Neutrophil (primary cell): ENCODE results near the gene ASAP3.

Experiments used
- H3K27ac ChIP-seq: fragments of 200-600 bp; sonication (generic); 2 replicates; pipeline ENCODE4 v1.5.1; 2016; ENCODE audit warnings: mild to moderate bottlenecking, moderate library complexity
- H3K27me3 ChIP-seq: fragments of 200-600 bp; sonication (generic); 2 replicates; pipeline ENCODE4 v1.6.0; 2016; ENCODE audit warnings: mild to moderate bottlenecking
- H3K36me3 ChIP-seq: fragments of 200-600 bp; sonication (generic); 2 replicates; pipeline ENCODE4 v1.5.1; 2017
- H3K4me1 ChIP-seq, 2 experiments: fragments of 200-600 bp in 1 of 2; sonication (generic) in 1 of 2; 1 replicate in 1 of 2; 2 replicates in 1 of 2; pipeline versions ENCODE4 v1.5.1 to v1.6.1; 2013 to 2016; ENCODE audit warnings: low read depth in 1 of 2, low read length in 1 of 2, mild to moderate bottlenecking in 1 of 2, moderate library complexity in 1 of 2; ENCODE audit not compliant: control insufficient read depth in 1 of 2, insufficient read depth in 1 of 2
- H3K4me3 ChIP-seq, 2 experiments: fragments of 200-600 bp in 1 of 2; sonication (generic) in 1 of 2; 1 replicate in 1 of 2; 2 replicates in 1 of 2; pipeline ENCODE4 v1.5.1; 2013 to 2016; ENCODE audit warnings: low read depth in 1 of 2, low read length in 1 of 2, mild to moderate bottlenecking in 1 of 2, moderate library complexity in 1 of 2
- H3K9me3 ChIP-seq: fragments of 200-600 bp; sonication (generic); 2 replicates; pipeline ENCODE4 v1.5.1; 2016
- CTCF ChIP-seq: fragments of 200-600 bp; sonication (generic); IDR thresholded peaks from 2 replicates; pipeline ENCODE4 v1.5.1; 2016; ENCODE audit warnings: antibody characterized with exemption

ASAP3 gene

GRCh38 chr1:23463286-23463685 is 20.7 kb downstream of the ASAP3 start:
- peaks cover 16% of the 10 kb centered on the region for H3K27me3 ChIP-seq
- H3K9me3 ChIP-seq: no peaks in the 10 kb centered on the region
- H3K4me3 ChIP-seq: no peak overlapping the region
- H3K36me3 ChIP-seq: no peaks in the 10 kb centered on the region
- no peak for TF ChIP-seq CTCF
- no peak overlapping the region for H3K27ac ChIP-seq
- no peaks in the 10 kb centered on the region for H3K4me1 ChIP-seq

GRCh38 chr1:23462766-23463165 is 21.2 kb downstream of the ASAP3 start:
- Histone ChIP-seq H3K9me3 (no peaks in the 10 kb centered on the region), H3K4me1 (no peaks in the 10 kb centered on the region), H3K4me3 (no peak overlapping the region), H3K27ac (no peak overlapping the region), H3K36me3 (no peaks in the 10 kb centered on the region), H3K27me3 (peaks cover 16% of the 10 kb centered on the region)
- no peak for TF ChIP-seq CTCF

- Histone ChIP-seq H3K27ac (no peak overlapping the region), H3K9me3 (no peaks in the 10 kb centered on the region), H3K4me3 (no peak overlapping the region), H3K27me3 (peaks cover 23% of the 10 kb centered on the region), H3K36me3 (no peaks in the 10 kb centered on the region), H3K4me1 (no peaks in the 10 kb centered on the region)
- no peak for TF ChIP-seq CTCF
Observed at GRCh38 chr1:23461050-23461449, 22.9 kb downstream of the ASAP3 start.

GRCh38 chr1:23460519-23460918 is 23.5 kb downstream of the ASAP3 start:
- Histone ChIP-seq H3K9me3 (no peaks in the 10 kb centered on the region), H3K27me3 (peaks cover 23% of the 10 kb centered on the region), H3K4me1 (no peaks in the 10 kb centered on the region), H3K36me3 (no peaks in the 10 kb centered on the region), H3K27ac (no peak overlapping the region), H3K4me3 (no peak overlapping the region)
- no peak for TF ChIP-seq CTCF

GRCh38 chr1:23459338-23459757 is 24.6 kb downstream of the ASAP3 start:
- Histone ChIP-seq H3K27me3 (peaks cover 32% of the 10 kb centered on the region), H3K4me1 (no peaks in the 10 kb centered on the region), H3K4me3 (no peak overlapping the region), H3K27ac (no peak overlapping the region), H3K9me3 (no peaks in the 10 kb centered on the region), H3K36me3 (no peaks in the 10 kb centered on the region)
- no peak for TF ChIP-seq CTCF

GRCh38 chr1:23456226-23456625 is 27.8 kb downstream of the ASAP3 start:
- Histone ChIP-seq H3K9me3 (no peaks in the 10 kb centered on the region), H3K27ac (no peak overlapping the region), H3K4me3 (no peak overlapping the region), H3K4me1 (no peaks in the 10 kb centered on the region), H3K27me3 (peaks cover 44% of the 10 kb centered on the region), H3K36me3 (no peaks in the 10 kb centered on the region)
- no peak for TF ChIP-seq CTCF
